GM18858 (cell line): ENCODE data around the gene MCF2L2.
A peak's percentile ranks its signal among the peaks of the same experiment; 100 is the strongest.
"Not testable (repeated sequence)": the region's sequence is repeated elsewhere in the genome, so short reads cannot be mapped to it uniquely, and the experiment has no call there.

Source experiments
- ATAC-seq: cut with Tn5 transposase; IDR thresholded peaks from one replicate; pipeline ENCODE4 v1.9.1; 2021; ENCODE audit not compliant: unreplicated experiment

The MCF2L2 gene, protein sequence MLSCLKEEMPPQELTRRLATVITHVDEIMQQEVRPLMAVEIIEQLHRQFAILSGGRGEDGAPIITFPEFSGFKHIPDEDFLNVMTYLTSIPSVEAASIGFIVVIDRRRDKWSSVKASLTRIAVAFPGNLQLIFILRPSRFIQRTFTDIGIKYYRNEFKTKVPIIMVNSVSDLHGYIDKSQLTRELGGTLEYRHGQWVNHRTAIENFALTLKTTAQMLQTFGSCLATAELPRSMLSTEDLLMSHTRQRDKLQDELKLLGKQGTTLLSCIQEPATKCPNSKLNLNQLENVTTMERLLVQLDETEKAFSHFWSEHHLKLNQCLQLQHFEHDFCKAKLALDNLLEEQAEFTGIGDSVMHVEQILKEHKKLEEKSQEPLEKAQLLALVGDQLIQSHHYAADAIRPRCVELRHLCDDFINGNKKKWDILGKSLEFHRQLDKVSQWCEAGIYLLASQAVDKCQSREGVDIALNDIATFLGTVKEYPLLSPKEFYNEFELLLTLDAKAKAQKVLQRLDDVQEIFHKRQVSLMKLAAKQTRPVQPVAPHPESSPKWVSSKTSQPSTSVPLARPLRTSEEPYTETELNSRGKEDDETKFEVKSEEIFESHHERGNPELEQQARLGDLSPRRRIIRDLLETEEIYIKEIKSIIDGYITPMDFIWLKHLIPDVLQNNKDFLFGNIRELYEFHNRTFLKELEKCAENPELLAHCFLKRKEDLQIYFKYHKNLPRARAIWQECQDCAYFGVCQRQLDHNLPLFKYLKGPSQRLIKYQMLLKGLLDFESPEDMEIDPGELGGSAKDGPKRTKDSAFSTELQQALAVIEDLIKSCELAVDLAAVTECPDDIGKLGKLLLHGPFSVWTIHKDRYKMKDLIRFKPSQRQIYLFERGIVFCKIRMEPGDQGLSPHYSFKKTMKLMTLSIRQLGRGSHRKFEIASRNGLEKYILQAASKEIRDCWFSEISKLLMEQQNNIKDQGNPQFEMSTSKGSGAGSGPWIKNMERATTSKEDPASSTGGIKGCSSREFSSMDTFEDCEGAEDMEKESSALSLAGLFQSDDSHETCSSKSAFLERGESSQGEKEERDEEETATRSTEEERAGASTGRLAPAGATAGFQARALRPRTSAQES

DNA sequence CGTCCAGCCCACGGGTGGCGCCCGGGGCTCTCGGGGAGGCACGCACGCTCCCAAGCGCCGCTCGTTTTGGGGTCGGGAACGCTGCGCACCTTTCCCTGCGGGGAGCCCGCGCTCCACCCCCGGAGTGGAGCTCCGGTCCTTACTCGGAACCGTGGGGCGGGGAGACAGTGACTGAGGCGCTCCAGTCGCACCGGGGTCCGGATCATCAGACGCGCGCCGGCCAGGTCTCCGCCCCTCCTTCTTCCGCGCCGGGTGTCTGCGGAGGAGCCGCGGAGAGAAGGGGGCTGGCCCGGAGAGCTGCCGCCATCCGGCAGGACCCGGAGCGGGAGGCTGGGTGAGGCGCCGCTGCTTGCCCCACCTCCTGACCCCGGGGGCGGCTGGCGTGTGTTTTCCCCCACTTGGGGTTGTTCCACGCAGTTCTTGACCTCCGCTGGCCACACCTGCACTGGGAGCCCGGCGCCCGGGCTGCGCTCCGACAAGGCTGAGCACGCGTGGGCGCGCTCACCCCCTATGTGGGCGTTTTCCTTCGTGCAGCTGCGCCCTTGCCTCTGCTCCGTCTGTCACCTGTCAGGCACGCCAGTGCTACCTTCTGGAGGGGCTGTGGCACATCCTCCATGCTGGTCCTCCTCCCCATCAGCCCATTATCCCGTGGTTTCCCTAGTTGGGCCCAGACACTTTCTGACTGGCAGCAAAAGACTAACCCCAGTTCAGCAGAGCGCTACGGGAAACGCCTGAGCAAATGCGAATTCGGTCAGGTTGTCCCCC lies at the start of gene MCF2L2:
TSS of gene MCF2L2 (minus strand) at position 173 of the 765 bp plus-strand sequence. CDS start 642 bp downstream, outside the sequence.
- no peak for ATAC-seq

DNA sequence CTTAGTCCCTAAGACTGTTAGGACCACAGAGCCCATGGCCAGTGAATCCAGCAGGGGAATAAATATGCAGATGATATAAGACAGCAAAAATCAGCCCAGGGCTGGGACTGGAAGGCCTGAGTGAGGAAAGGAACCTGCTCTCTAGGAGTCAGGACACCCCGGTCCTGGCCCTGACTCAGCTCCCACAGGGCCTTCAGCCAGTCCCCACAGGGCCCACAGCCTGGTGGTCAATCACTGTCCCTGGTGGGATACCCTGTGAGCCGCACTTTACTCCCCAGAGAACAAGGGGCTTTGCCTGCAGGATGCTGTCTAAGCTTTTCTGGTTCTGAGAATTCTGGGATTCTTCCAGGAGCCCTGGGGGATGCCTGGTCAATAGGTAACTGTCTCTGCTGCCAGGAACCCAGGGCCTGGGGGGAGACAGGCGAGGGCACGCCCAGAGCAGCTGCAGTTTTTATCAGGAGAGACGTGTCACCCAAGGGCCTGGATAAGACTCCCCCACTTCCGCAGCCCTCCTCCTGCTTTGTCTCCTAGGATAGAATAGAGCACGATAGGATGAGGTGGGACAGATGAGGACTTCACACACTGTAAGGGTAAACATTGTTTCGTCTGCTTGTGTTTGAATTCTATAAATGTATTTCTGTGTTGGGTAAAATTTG lies 49.5 kb upstream of the MCF2L2 start:
- no peak for ATAC-seq

DNA sequence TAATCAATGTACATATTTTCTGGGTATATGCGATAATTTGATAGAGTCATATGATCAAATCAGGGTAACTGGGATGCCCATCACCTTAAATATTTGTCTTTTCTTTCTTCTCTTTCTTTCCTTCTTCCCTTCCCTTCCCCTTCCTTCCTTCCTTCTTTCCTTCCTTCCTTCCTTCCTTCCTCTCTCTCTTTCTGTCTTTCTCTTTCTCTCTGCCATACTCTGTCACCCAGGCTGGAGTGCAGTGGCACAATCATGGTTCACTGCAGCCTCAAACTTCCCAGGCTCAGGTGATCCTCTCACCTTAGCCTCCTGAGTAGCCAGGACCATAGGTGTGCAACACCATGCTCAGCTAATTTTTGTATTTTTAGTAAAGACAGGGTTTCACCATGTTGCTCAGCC lies 47.3 kb upstream of the MCF2L2 start:
- not testable (repeated sequence) for ATAC-seq

DNA sequence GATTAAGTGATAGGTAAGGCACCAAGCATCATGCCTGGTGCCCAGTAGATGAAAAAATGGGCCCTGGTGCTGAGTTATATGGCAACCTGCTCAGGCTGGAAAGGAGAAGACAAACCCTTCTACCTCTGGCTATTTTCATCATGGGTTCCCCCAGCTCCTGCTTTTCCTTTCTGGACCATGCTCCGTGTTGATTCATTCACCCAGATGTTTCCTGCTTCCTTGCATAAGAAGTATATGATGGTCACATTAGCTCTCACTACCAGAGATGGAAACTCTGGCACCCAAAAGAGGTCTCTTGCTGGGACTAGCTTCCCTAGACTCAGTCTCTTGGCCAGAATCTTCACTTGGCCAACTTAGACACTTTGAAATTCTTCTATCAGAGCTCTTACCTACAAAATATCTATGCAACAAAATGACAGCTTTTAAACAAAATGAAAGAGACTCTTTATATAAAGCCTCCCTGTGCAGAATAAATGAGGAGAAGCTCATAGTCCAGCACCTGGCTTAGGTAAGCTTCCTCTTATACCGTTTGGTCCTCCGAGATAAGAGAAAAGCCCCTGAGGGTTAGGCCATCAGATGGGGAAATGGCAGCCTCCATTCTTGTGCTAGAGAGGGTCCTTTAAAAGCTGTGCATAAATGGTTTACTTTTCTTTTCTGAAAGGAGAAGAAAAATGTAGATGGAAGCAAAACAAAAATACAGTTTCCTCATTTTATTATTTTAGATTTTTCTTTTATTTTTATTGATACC lies 46.8 kb upstream of the MCF2L2 start:
- ATAC-seq, result no peak

DNA sequence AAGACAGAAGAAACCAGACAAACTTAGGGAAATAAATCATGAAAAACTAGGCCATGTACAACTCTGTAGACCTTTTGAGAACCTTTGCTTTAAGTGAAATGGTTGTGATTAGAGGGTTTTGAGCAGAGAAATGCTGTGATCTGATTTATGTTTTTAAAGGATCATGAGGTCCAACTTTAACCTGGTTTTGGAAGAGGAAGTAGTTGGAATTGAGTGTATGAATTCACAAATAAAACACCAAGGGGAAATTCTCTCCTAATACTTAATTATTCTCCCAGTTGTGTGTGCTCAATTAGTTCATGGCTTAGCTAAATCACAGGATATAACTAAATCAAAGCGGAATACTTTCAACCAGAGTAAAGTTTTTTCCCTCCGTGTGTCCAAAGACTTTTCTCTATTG lies 45.5 kb upstream of the MCF2L2 start:
- ATAC-seq, result no peak

DNA sequence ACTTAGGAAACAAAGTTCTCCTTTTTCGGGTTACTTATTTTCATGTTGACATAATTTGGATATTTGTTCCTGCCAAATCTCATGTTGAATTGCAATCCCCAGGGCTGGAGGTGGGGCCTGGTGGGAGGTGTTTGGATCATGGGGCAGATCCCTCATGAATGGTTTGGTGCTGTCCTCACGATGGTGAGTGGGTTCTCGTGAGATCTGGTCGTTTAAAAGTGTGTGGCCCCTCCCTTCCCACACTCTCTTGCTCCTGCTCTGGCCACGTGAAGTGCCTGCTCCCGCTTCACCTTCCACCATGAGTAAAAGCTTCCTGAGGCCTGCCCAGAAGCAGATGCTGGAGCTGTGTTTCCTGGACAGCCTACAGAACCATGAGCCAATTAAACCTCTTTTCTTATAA lies 43.7 kb upstream of the MCF2L2 start:
- ATAC-seq, result no peak

DNA sequence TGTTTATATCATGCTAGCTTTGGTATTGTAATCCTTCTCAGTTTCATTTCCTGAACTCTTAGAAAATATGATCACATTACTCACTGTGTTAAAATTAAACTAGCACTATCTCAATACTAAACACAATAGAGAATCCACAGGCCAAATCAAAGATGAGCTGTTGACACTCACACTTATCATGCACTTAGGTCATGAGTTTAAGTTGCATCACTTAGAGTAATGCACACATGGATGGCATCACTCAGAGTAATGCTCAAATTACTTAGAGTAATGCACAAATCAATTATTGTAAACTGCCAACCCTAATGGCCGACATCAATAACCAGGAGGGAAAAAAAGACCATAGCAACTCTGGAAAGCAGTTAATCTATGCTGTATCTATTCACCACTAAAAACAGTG lies 40.0 kb upstream of the MCF2L2 start:
- ATAC-seq, result no peak

DNA sequence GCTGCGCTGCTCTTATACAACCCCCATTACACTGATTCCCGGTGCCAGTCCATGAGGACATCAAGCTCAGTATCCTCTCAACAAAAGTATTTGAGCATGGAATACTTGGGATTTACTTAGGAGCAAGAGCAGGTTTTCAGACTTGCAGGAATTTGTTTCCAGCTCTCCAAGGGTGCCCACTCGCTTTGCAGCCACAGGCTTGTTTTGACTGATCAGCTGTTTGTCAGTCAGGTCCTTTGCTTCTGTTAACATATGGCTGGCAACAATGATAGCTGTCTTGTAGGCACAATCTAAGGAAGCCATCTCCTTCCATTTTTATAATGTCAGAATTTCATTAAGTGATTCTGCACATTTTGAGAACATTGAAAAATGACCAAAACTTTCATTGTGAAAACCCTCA lies 38.2 kb upstream of the MCF2L2 start:
- ATAC-seq, result no peak

DNA sequence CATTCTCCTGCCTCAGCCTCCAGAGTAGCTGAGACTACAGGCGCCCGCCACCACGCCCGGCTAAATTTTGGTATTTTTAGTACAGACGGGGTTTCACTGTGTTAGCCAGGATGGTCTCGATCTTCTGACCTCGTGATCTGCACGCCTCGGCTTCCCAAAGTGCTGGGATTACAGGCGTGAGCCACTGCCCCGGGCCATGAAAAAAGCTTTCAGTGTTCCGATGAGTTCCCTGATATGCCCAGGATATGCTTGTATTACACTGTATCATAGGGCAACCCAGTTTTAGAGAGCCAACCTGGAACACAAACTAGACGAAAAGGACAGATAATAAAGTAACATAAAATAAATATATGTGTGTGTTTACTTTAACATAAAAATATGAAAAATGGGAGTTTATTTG lies 37.3 kb upstream of the MCF2L2 start:
- ATAC-seq, result not testable (repeated sequence)

DNA sequence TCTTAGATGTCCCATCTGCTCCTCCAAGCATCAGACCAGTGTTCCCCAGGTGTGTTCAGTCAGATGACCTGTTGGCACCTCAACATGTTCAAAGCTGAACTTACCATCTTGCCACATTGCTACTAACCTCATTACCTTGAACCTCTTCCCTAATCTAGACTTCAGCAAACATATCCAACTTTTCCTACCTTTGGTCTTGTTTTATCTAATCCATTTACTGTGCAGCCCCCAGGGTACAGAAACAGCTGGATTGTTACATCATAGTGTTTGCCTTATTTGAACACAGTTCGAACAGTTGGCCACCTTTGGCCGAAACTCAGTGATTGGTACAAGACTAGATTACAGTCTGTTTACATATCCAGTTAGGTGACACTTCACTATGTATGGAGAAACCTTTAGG lies 36.1 kb upstream of the MCF2L2 start:
- ATAC-seq, result no peak

DNA sequence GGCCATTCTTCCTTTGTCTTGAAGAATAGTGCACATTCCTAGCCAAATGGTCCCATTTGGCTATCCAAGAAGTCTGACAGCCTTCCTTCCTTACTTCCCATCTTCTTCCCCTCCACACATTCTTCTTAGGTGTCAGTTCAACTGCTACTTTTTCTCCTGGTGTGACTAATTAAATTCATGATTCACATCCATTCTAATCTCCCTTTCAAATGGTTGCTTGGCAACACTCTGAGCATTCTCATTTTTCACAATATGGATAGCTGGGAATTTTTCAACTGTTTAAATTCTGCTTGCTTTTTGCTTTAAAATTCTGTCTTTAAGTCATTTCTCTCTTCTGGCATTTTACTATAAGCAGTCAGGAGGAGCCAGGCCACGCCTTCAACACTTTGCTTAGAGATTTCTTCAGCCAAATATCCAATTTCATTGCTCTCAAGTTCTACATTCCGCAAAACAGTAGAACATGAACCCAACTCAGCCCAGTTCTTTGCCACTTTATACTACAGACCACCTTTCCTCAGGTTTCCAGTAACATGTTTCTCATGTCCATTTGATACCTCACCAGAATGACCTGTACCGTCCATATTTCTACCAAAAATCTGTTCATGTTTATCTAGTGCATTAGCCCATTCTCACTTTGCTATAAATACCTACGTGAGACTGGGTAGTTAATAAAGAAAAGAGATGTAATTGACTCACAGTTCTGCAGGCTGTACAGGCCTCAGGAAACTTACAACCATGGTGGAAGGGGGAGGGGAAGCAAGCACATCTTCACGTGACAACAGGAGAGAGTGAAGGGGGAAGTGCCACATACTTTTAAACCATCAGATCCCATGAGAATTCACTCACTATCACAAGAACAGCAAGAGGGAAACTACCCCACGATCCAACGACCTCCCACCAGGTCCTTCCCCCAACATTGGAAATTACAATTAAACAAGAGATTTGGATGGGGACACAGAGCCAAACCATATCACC lies 31.9 kb upstream of the MCF2L2 start:
- no peak for ATAC-seq

DNA sequence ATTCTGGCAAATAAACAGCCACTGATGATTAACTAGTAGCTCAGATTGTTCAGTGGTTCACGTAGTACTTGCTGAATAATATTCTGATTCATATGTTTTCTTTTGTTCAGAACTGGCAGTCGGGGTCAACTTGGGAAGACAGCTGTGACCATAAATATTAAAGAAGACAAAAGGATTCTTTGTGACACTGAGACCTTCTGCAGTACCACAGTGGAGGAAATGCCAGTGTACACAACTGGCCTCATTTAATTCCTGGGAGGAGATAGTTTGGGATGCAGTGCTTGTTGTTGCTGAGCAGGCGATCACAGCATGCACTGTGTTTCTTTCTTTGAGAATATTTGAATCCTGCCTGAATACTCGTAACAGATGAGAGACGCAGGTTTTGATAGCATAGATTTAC lies 26.7 kb upstream of the MCF2L2 start:
- no peak for ATAC-seq

DNA sequence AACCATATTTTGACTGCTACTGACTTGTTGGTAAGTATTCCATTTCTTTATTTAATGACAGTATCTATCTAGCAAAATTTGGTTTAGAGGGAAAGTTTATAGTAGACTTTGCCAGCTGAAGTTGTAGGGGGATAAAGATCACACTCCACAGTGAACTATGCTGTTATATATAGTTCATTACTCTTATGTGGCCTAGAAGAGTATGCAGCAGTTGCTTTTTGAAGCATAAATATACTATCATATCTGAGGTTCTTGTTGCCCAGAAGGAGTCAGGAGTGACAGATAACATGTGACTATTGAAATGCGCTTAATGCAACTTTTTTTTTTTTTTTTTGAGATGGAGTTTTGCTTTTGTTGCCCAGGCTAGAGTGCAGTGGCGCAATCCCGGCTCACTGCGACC lies 25.6 kb upstream of the MCF2L2 start:
- ATAC-seq, result no peak

DNA sequence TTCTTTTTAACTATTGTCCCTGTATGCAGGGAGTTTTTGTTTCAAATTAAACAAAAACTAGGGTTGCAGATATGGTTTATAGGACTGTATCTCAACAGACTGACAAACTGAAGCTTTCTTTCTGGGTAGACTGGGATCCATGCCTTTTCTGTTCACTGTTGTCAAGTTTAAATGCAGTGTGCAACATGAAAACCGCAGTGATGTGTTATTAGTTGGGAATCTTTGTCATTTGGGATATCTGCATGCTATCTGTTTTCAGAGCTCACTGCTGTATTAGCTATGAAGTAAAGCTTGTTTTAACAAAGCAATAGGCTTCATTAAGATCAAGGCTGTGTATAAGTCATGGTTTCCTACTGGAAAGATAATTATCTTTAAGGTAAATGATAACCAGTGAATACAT lies 21.4 kb upstream of the MCF2L2 start:
- no peak for ATAC-seq

DNA sequence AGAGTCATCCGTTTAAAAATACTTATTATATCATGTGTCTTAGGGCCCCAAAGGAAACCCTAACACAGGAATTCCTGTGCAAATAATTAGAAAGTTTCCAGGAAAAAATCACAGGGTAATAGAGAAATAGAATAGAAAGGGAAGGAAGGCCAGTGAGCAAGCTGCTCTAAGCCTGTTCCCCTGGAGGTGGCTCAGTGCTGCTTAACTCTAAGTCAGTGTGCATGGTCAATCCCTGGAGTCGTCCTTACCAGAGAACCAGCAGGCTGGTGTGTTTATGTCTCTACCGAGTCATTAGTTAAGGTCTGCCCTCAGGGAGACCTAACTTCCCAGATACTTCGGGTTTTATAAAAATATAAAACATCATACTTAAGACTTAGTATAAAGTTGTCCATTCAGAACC lies 21.0 kb upstream of the MCF2L2 start:
- ATAC-seq, result no peak

DNA sequence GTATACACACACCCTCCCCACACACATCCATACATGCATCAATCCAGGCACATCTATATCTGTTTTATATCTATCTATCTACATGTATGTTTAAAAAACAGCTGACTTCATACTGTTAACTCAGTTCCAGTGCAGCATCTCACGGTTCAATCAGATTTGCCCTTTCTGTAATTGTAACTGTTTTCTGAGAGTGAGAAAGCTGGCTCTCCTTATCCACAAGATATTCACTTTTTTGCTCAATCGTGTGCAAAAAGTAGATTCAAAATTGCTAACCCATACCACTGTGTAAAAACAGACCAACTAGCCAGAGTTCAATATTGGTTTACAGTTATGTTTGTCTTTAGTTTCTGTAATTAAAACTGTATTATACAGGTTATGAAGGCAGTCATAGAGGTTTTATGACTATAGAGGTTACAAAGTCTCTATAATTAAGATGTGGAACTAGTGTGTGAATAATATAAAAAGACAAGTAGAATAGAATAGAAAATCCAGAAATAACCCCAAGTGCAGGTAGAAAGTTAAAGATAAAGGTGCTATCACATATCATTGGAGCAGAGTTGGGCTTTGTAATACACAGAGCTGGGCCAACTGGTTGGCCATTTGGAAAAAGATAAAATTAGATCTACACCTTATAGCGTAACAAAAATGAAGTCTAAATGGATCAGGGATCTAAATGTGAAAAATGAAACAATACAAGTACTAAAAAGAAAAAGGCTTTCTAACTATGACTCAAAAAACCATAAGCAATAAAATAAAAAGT lies 20.1 kb upstream of the MCF2L2 start:
- ATAC-seq, result no peak

DNA sequence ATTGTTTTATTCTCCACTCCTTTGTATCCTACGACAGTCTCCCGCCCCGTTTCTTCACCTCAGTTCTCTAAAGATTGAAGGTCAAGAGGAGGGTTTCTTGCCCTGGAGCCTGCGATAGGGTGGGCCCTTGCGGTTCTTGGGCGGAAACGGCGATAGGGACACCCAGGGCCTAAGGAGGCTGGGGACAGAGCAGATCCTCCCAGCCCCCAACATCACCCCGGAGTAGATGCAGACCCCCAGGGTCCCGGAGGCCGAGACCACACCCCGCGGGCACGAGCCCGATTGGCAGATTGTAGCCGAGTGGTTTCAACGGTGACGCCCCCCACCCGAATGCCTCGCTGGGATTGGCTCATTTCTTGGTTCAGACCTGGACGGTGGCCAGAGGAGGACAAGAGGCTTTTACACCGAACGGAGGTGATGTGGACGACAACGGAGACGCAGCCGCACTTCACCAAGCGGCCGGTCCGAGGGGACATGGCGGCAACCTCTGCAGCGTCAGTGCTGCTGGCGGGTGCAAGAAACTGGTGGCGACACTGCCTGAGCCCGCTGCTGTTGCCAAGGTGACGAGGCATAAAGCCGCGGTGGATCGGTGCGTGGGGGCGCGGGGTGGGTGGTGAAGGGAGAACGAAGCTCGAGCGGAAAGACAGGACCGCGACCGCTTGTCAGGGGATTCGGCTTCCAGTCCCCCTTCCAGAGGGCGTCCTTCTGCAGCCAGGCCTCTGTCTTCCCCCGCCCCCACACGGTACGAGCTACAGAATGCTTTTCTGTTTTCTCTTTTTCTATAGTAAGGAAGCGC lies 19.0 kb upstream of the MCF2L2 start:
- ATAC-seq, result peak; percentile 49
